GM23338 (cell line): Measurements from ENCODE around the gene HABP4. TPM values are rescaled to one million over a fixed set of nuclear protein-coding genes. Genes with fewer than 3 reads are reported as not detected.

Experiments
- ATAC-seq: fragments of 200-7000 bp; cut with Tn5 transposase; 3 replicates; pipeline ENCODE4 v1.9.1; 2020
- DNase-seq: peaks from one replicate; pipeline ENCODE4 v3.0.0-alpha.2; 2015; ENCODE audit warnings: low spot score
- H2AFZ ChIP-seq: fragments of 200-600 bp; sonication (generic); 2 replicates; pipeline ENCODE4 v1.8.0; 2016; ENCODE audit warnings: antibody characterized with exemption, mild to moderate bottlenecking, moderate library complexity
- H3F3A ChIP-seq: fragments of 200-600 bp; sonication (generic); replicated peaks from 2 replicates; pipeline ENCODE4 v1.8.0; 2017; ENCODE audit warnings: antibody characterized with exemption, mixed run types, low read depth
- H3K27ac ChIP-seq: fragments of 200-600 bp; sonication (generic); 2 replicates; pipeline ENCODE4 v1.6.1; 2016; ENCODE audit warnings: low read depth
- H3K27me3 ChIP-seq: fragments of 200-600 bp; sonication (generic); 2 replicates; pipeline ENCODE4 v1.8.0; 2016; ENCODE audit warnings: mild to moderate bottlenecking, mixed run types, moderate library complexity; ENCODE audit not compliant: insufficient read depth
- H3K36me3 ChIP-seq: fragments of 200-600 bp; sonication (generic); 2 replicates; pipeline ENCODE4 v1.8.0; 2016; ENCODE audit warnings: mild to moderate bottlenecking; ENCODE audit not compliant: insufficient read depth
- H3K4me1 ChIP-seq: fragments of 200-600 bp; sonication (generic); 2 replicates; pipeline ENCODE4 v1.8.0; 2016; ENCODE audit warnings: mild to moderate bottlenecking, moderate library complexity; ENCODE audit not compliant: insufficient read depth
- H3K4me2 ChIP-seq: fragments of 200-600 bp; sonication (generic); 2 replicates; pipeline ENCODE4 v1.7.1; 2017; ENCODE audit warnings: mixed run types
- H3K4me3 ChIP-seq: fragments of 200-600 bp; sonication (generic); 2 replicates; pipeline ENCODE4 v1.6.1; 2016; ENCODE audit warnings: mixed run types
- H3K79me2 ChIP-seq: fragments of 200-600 bp; sonication (generic); replicated peaks from 2 replicates; pipeline ENCODE4 v1.8.0; 2017; ENCODE audit warnings: mild to moderate bottlenecking; ENCODE audit not compliant: insufficient read depth
- H3K9me2 ChIP-seq: fragments of 200-600 bp; sonication (generic); 2 replicates; pipeline ENCODE4 v1.8.0; 2017; ENCODE audit not compliant: insufficient read depth
- H4K20me1 ChIP-seq: fragments of 200-600 bp; sonication (generic); replicated peaks from 2 replicates; pipeline ENCODE4 v1.8.0; 2017; ENCODE audit warnings: mild to moderate bottlenecking; ENCODE audit not compliant: insufficient read depth
- H3K27ac Mint-ChIP-seq: 2 replicates; pipeline ENCODE4 v1.8.0; 2020; ENCODE audit warnings: inconsistent platforms, mild to moderate bottlenecking, moderate library complexity, mixed read lengths
- H3K27me3 Mint-ChIP-seq: 3 replicates; pipeline ENCODE4 v1.8.0; 2022; ENCODE audit warnings: low read depth, mild to moderate bottlenecking, moderate library complexity, mixed read lengths, inconsistent platforms; ENCODE audit not compliant: insufficient read depth, poor library complexity
- H3K36me3 Mint-ChIP-seq: 3 replicates; pipeline ENCODE4 v1.8.0; 2021; ENCODE audit warnings: low read depth, mild to moderate bottlenecking, inconsistent platforms, moderate library complexity, mixed read lengths
- H3K4me1 Mint-ChIP-seq: 3 replicates; pipeline ENCODE4 v1.8.0; 2020; ENCODE audit warnings: mild to moderate bottlenecking, inconsistent platforms, mixed read lengths
- H3K4me3 Mint-ChIP-seq: 3 replicates; pipeline ENCODE4 v1.8.0; 2021; ENCODE audit warnings: moderate library complexity, mild to moderate bottlenecking, inconsistent platforms, mixed read lengths
- H3K9me3 Mint-ChIP-seq: 3 replicates; pipeline ENCODE4 v1.8.0; 2020; ENCODE audit warnings: moderate library complexity, mild to moderate bottlenecking, inconsistent platforms, mixed read lengths
- CREB1 ChIP-seq: fragments of 250-450 bp; sonication (Bioruptor Pico); IDR thresholded peaks from 2 replicates; pipeline ENCODE4 v1.5.0; 2020; ENCODE audit warnings: low read depth, mild to moderate bottlenecking, moderate library complexity
- CTCF ChIP-seq, 2 experiments: fragments of 200-600 bp in 1 of 2; sonication (generic) in 1 of 2; conservative IDR thresholded peaks; 2 replicates each; pipeline versions ENCODE4 v1.5.1 to v1.6.1; 2016 to 2017; ENCODE audit warnings: antibody characterized with exemption in 2 of 2, low read depth in 2 of 2, mild to moderate bottlenecking in 2 of 2, moderate library complexity in 1 of 2
- ETS1 ChIP-seq: IDR thresholded peaks from 2 replicates; pipeline ENCODE4 v1.6.1; 2016; ENCODE audit warnings: antibody characterized with exemption
- EZH2 ChIP-seq: fragments of 200-600 bp; sonication (generic); IDR thresholded peaks from one replicate; pipeline ENCODE4 v1.8.0; 2017; ENCODE audit warnings: antibody characterized with exemption, mild to moderate bottlenecking, low read depth; ENCODE audit not compliant: unreplicated experiment
- EZH2phosphoT487 ChIP-seq: fragments of 200-600 bp; sonication (generic); IDR thresholded peaks from one replicate; pipeline ENCODE4 v1.8.1; 2018; ENCODE audit warnings: antibody characterized with exemption; ENCODE audit not compliant: unreplicated experiment
- JUNB ChIP-seq: IDR thresholded peaks from one replicate; pipeline ENCODE4 v1.6.1; 2016; ENCODE audit warnings: antibody characterized with exemption; ENCODE audit not compliant: unreplicated experiment
- NANOG ChIP-seq: IDR thresholded peaks from 2 replicates; pipeline ENCODE4 v1.6.1; 2016; ENCODE audit warnings: antibody characterized with exemption, borderline replicate concordance
- POLR2AphosphoS5 ChIP-seq: IDR thresholded peaks from 2 replicates; pipeline ENCODE4 v1.6.1; 2016; ENCODE audit warnings: antibody characterized with exemption, low read depth
- REST ChIP-seq: IDR thresholded peaks from one replicate; pipeline ENCODE4 v1.6.1; 2018; ENCODE audit warnings: antibody characterized with exemption; ENCODE audit not compliant: unreplicated experiment
- STAT1 ChIP-seq: IDR thresholded peaks from one replicate; pipeline ENCODE4 v1.6.1; 2016; ENCODE audit warnings: antibody characterized with exemption; ENCODE audit not compliant: unreplicated experiment
- ZNF114 ChIP-seq: fragments of 250-450 bp; sonication (Bioruptor Pico); IDR thresholded peaks from 2 replicates; pipeline ENCODE4 v1.5.0; 2020; ENCODE audit warnings: mild to moderate bottlenecking, moderate library complexity
- ZNF331 ChIP-seq: fragments of 250-450 bp; sonication (Bioruptor Pico); IDR thresholded peaks from 2 replicates; pipeline ENCODE4 v1.5.0; 2020; ENCODE audit warnings: low read depth, mild to moderate bottlenecking, moderate library complexity
- ZNF462 ChIP-seq: fragments of 250-450 bp; sonication (Bioruptor Pico); IDR thresholded peaks from 2 replicates; pipeline ENCODE4 v1.5.0; 2020; ENCODE audit warnings: mild to moderate bottlenecking, moderate library complexity
- polyA plus RNA-seq: library from polyadenylated mRNA; unstranded; fragments of >200 nt; fragmentation: Nextera tagmentation; extraction: Ambion mirVana; gene quantifications from 2 replicates; pipeline ENCODE4 v1.2.1, GENCODE V29; 2016
- total RNA-seq: library from RNA; depleted of rRNA; stranded (reverse); fragments of >200 nt; shearing (Covaris generic); gene quantifications from 2 replicates; pipeline ENCODE4 v1.2.3, GENCODE V29; 2014

HABP4 gene
- total and polyA plus RNA-seq, 2 experiments from 2014 or later, result 8.8 to 9.9 TPM

- H3K9me3 Mint-ChIP-seq, result no peaks in the 10 kb centered on the region
- Histone ChIP-seq H3K4me1 (no peaks in the 10 kb centered on the region), H3K36me3 (peaks cover 8% of the 10 kb centered on the region; the same call in 1 of the 2 replicates), H3K4me3 (no peak overlapping the region), H3K4me2 (no peak overlapping the region), H3F3A (no peaks in the 10 kb centered on the region), H3K27me3 (no peaks in the 10 kb centered on the region), H4K20me1 (no peaks in the 10 kb centered on the region), H3K79me2 (no peaks in the 10 kb centered on the region), H3K27ac (no peak overlapping the region), H2AFZ (no peak overlapping the region), H3K9me2 (no peaks in the 10 kb centered on the region)
- no peak overlapping the region for H3K27ac Mint-ChIP-seq
- no peak overlapping the region for H3K4me3 Mint-ChIP-seq
- no peaks in the 10 kb centered on the region for H3K4me1 Mint-ChIP-seq
- H3K27me3 Mint-ChIP-seq, result no peaks in the 10 kb centered on the region
- DNase-seq, result no peak
- no peak for ATAC-seq
- H3K36me3 Mint-ChIP-seq, result peaks cover 1% of the 10 kb centered on the region; the same call in 1 of the 3 replicates
- no peak for TF ChIP-seq STAT1
- no peak for TF ChIP-seq ZNF462 (CRISPR knock-in tag)
- no peak for TF ChIP-seq EZH2phosphoT487
- no peak for TF ChIP-seq JUNB
- no peak for TF ChIP-seq NANOG
- TF ChIP-seq ETS1, result no peak
- TF ChIP-seq ZNF114 (CRISPR knock-in tag), result no peak
- no peak for TF ChIP-seq ZNF331
- no peak for TF ChIP-seq POLR2AphosphoS5
- no peak for TF ChIP-seq CTCF (conservative IDR thresholded peaks at IDR 0.05; ENCODE audit: low read depth in 2 of 2)
- TF ChIP-seq CREB1 (CRISPR knock-in tag), result no peak
- no peak for TF ChIP-seq EZH2
- no peak for TF ChIP-seq REST
Observed at GRCh38 chr9:96476591-96476990, 26.6 kb downstream of the HABP4 start.
